Measurements from ENCODE around the gene ABCA9.

- no peak for TF ChIP-seq CTCF (IDR thresholded peaks at IDR 0.05)
- no peak for TF ChIP-seq POLR2A (IDR thresholded peaks at IDR 0.05)
- TF ChIP-seq POLR2AphosphoS5 (IDR thresholded peaks at IDR 0.05): no peak
These were observed 133.2 kb downstream of the ABCA9 start for GRCh38 chr17:68927516-68927915.

All from breast epithelium (tissue), 3 donors.